GM12864 (cell line): Measurements from ENCODE around the gene CERS2.

ENCODE experiments used
- DNase-seq: peaks from one replicate; pipeline ENCODE4 v3.0.0-alpha.2; 2011; ENCODE audit warnings: low read depth
- H3K4me3 ChIP-seq: 2 replicates; pipeline ENCODE4 v1.5.1; 2011; ENCODE audit warnings: mild to moderate bottlenecking, low read depth, low read length, control low read depth
- CTCF ChIP-seq: IDR thresholded peaks from 2 replicates; pipeline ENCODE4 v1.5.1; 2011; ENCODE audit warnings: low read depth, mild to moderate bottlenecking, moderate library complexity, low read length, control low read depth, inconsistent platforms; ENCODE audit errors: missing control alignments

CERS2 gene

DNA sequence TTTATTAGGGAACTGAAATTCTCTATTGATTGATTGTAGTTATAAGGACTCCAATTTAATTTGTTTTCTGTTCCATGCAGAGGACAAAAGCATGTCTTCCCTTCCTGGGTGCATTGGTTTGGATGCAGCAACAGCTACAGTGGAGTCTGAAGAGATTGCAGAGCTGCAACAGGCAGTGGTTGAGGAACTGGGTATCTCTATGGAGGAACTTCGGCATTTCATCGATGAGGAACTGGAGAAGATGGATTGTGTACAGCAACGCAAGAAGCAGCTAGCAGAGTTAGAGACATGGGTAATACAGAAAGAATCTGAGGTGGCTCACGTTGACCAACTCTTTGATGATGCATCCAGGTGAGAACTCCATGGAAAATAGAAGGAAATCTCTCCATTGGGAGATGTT lies 47.0 kb downstream of the CERS2 start:
- no peak for DNase-seq
- TF ChIP-seq CTCF = no peak
- H3K4me3 ChIP-seq = no peak overlapping the region

DNA sequence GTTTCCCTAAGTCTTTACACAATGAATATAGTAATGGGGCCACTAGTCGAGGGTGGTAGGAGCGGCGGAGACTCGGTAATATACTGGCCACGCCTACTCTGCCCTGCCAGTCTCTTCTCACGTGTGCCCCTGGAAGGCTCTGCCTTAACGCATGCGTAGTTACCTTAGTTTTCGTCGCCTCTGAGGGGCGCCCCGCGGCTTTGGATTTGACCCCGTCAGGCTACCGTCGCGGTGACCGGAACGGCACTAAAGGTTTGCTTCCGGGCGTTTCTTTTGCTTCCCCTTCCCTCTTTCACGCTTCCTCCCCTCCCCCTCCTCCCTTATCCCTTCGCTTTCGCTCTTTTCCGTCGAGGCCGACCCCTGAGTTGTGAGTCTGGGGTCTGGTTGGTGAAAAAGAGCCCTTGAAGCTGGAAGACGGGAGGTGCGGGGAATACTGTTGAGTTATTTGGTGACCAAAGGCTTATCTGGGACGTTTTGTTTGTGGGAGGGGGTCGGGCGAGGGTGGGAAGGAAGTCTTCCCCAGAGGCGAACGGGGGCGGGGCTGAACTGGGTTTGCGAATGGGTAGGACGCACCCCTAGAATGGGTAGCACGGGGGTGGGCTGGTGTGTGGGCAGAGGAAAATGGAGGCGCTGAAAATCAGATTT lies 48.4 kb downstream of the CERS2 start, which contains the start of gene SETDB1:
Gene SETDB1, plus strand, starts transcription at position 267 of the 645 bp plus-strand sequence. CDS start 1,352 bp downstream, outside the sequence.
- DNase-seq = peak; percentile 94
- H3K4me3 ChIP-seq = peak within 1 kb of the TSS; percentile 87
- TF ChIP-seq CTCF = peak; percentile 5

GRCh38 chr1:150925080-150925479 lies 49.6 kb downstream of the CERS2 start:
- TF ChIP-seq CTCF = no peak
- no peak for DNase-seq
- H3K4me3 ChIP-seq = no peak overlapping the region

- DNase-seq = peak; percentile 82
- TF ChIP-seq CTCF = peak; percentile 82
- no peak overlapping the region for H3K4me3 ChIP-seq
Measured at GRCh38 chr1:150922519-150922975, 52.1 kb downstream of the CERS2 start.

- DNase-seq = no peak
- no peak for TF ChIP-seq CTCF
- H3K4me3 ChIP-seq = no peak overlapping the region
Measured at GRCh38 chr1:150917387-150917786, 57.2 kb downstream of the CERS2 start.
